ENCODE data around the gene NUSAP1. TPM values are rescaled to one million over a fixed set of nuclear protein-coding genes. Genes with fewer than 3 reads are reported as not detected.

Gene NUSAP1
- total RNA-seq, 3 donors from 2014 or later (not counting 1 experiment from before 2014, with no cell fraction given) = 5.6 to 9.4 (median 7.6) TPM

DNA sequence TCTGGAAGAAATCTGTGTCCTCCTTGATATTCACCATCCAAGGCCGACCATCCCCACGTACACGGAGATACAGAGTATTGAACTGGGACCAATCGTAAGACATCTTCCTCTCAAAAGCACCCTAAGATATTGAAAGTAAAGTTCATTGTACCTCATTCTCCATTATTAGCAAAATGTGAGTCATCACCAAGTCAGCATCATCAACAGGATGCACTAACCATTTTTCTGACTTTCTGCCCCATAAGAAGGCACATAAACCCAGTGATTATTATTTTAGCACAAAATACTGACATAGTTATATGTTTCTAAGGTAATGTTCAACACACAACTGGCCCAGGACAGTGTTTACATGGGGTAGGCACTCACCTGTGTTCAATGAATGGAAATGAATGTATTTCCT lies 62.2 kb downstream of the NUSAP1 start:
- DNase-seq = no peak
- no peak overlapping the region for H3K27ac Mint-ChIP-seq
- no peaks in the 10 kb centered on the region for H3K9me3 Mint-ChIP-seq
- Histone ChIP-seq H3K4me3 (ENCODE audit: low read length) (no peak overlapping the region), H3K9me3 (ENCODE audit: control insufficient read depth, insufficient read depth, low read length) (no peaks in the 10 kb centered on the region), H3K36me3 (ENCODE audit: control insufficient read depth, insufficient read depth, low read length) (peaks cover 17% of the 10 kb centered on the region), H3K27me3 (ENCODE audit: control insufficient read depth, insufficient read depth, low read length) (no peaks in the 10 kb centered on the region), H3K27ac (ENCODE audit: low read length) (no peak overlapping the region), H3K4me1 (ENCODE audit: control insufficient read depth, insufficient read depth, low read length) (peaks cover 3% of the 10 kb centered on the region)
- ATAC-seq = no peak
- no peak overlapping the region for H3K4me3 Mint-ChIP-seq
- intact Hi-C loops (cut with micrococcal nuclease) = no loop called here
- no peaks in the 10 kb centered on the region for H3K27me3 Mint-ChIP-seq (ENCODE audit: low read depth in 2 of 2)
- WGBS (ENCODE audit: insufficient coverage) = 94% methylated on average over 4 of the region's 4 CpGs
- TF ChIP-seq, protein P1, sequence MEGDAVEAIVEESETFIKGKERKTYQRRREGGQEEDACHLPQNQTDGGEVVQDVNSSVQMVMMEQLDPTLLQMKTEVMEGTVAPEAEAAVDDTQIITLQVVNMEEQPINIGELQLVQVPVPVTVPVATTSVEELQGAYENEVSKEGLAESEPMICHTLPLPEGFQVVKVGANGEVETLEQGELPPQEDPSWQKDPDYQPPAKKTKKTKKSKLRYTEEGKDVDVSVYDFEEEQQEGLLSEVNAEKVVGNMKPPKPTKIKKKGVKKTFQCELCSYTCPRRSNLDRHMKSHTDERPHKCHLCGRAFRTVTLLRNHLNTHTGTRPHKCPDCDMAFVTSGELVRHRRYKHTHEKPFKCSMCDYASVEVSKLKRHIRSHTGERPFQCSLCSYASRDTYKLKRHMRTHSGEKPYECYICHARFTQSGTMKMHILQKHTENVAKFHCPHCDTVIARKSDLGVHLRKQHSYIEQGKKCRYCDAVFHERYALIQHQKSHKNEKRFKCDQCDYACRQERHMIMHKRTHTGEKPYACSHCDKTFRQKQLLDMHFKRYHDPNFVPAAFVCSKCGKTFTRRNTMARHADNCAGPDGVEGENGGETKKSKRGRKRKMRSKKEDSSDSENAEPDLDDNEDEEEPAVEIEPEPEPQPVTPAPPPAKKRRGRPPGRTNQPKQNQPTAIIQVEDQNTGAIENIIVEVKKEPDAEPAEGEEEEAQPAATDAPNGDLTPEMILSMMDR (IDR thresholded peaks at IDR 0.05) = no peak
- H3K36me3 Mint-ChIP-seq = peaks cover 10% of the 10 kb centered on the region
- peaks cover 9 to 19% of the 10 kb centered on the region in 2 donors for H3K4me1 Mint-ChIP-seq

DNA sequence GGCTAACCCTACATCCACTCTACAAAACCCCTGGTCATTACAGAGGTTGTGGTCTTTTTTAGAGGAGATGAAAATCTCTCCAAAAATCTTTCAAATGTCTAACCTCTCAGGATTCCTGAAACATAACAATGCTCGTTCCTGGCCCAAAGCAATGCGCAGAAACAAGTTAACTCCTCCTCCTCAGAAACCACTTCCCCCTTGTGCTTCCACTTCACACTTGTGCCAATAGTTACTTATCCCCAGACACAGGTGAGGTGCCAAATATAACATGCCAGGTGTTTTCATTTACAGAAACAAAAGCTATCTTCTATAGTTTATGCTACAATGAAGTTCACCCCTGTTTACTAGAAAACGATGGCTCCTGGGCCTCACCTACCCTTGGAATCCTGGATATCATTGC lies 63.4 kb downstream of the NUSAP1 start:
- Histone ChIP-seq H3K36me3 (ENCODE audit: control insufficient read depth, insufficient read depth, low read length) (peaks cover 17% of the 10 kb centered on the region), H3K27ac (ENCODE audit: low read length) (no peak overlapping the region), H3K4me3 (ENCODE audit: low read length) (no peak overlapping the region), H3K9me3 (ENCODE audit: control insufficient read depth, insufficient read depth, low read length) (no peaks in the 10 kb centered on the region), H3K27me3 (ENCODE audit: control insufficient read depth, insufficient read depth, low read length) (no peaks in the 10 kb centered on the region), H3K4me1 (ENCODE audit: control insufficient read depth, insufficient read depth, low read length) (peaks cover 3% of the 10 kb centered on the region)
- H3K27me3 Mint-ChIP-seq (ENCODE audit: low read depth in 2 of 2) = no peaks in the 10 kb centered on the region
- intact Hi-C loops (cut with micrococcal nuclease) = no loop called here
- peaks cover 9 to 19% of the 10 kb centered on the region in 2 donors for H3K4me1 Mint-ChIP-seq
- WGBS (ENCODE audit: insufficient coverage) = 52% methylated on average over 3 of the region's 3 CpGs
- no peak overlapping the region for H3K4me3 Mint-ChIP-seq
- no peaks in the 10 kb centered on the region for H3K9me3 Mint-ChIP-seq
- H3K36me3 Mint-ChIP-seq = peaks cover 10% of the 10 kb centered on the region
- DNase-seq = no peak
- no peak overlapping the region for H3K27ac Mint-ChIP-seq
- TF ChIP-seq, protein P1 (IDR thresholded peaks at IDR 0.05) = no peak
- ATAC-seq = no peak

DNA sequence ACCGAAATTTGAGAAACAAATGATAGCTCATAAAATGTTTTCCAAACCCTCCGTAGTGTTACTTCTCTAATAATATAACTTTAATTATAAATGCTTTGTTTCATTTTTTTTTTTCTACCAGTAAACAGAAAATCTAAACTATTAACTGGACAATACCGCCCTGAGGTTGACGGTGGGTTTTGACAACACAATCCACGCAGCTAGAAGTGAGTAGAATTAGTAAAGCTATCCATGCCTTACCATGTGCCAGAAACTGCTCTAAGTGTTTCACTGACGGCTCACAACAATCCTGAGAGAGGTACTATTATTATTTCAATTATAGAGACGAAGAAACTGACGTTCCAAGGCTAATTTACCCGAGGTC lies 69.2 kb downstream of the NUSAP1 start:
- TF ChIP-seq, protein P1 (IDR thresholded peaks at IDR 0.05) = no peak
- Histone ChIP-seq H3K9me3 (ENCODE audit: control insufficient read depth, insufficient read depth, low read length) (no peaks in the 10 kb centered on the region), H3K36me3 (ENCODE audit: control insufficient read depth, insufficient read depth, low read length) (no peaks in the 10 kb centered on the region), H3K4me1 (ENCODE audit: control insufficient read depth, insufficient read depth, low read length) (peaks cover 16% of the 10 kb centered on the region), H3K4me3 (ENCODE audit: low read length) (peak overlapping the region; percentile 80), H3K27ac (ENCODE audit: low read length) (peak overlapping the region; percentile 75), H3K27me3 (ENCODE audit: control insufficient read depth, insufficient read depth, low read length) (no peaks in the 10 kb centered on the region)
- 2% methylated on average over 7 of the region's 9 CpGs for WGBS (ENCODE audit: insufficient coverage)
- peak overlapping the region; percentile 89 to 95 for H3K27ac Mint-ChIP-seq
- DNase-seq = no peak
- no peaks in the 10 kb centered on the region for H3K27me3 Mint-ChIP-seq (ENCODE audit: low read depth in 2 of 2)
- intact Hi-C loops (cut with micrococcal nuclease) = loop anchor here (1.0 kb wide), 2 partner anchors 15 to 70 kb away; partner anchors contain the start of genes NUSAP1, OIP5 and RTF1
- peak overlapping the region; percentile 94 for H3K4me3 Mint-ChIP-seq
- peaks cover under 1% of the 10 kb centered on the region for H3K36me3 Mint-ChIP-seq
- H3K4me1 Mint-ChIP-seq = peaks cover 10 to 15% of the 10 kb centered on the region in 2 donors
- H3K9me3 Mint-ChIP-seq = no peaks in the 10 kb centered on the region
- ATAC-seq = peak in 2 of 3 donors; percentile 21 to 39

- no peak overlapping the region for H3K4me3 Mint-ChIP-seq
- TF ChIP-seq, protein P1 (IDR thresholded peaks at IDR 0.05) = no peak
- DNase-seq (no peak), ATAC-seq (no peak)
- Histone ChIP-seq H3K36me3 (ENCODE audit: control insufficient read depth, insufficient read depth, low read length) (no peaks in the 10 kb centered on the region), H3K4me3 (ENCODE audit: low read length) (no peak overlapping the region), H3K4me1 (ENCODE audit: control insufficient read depth, insufficient read depth, low read length) (peaks cover 7% of the 10 kb centered on the region), H3K27ac (ENCODE audit: low read length) (no peak overlapping the region), H3K27me3 (ENCODE audit: control insufficient read depth, insufficient read depth, low read length) (no peaks in the 10 kb centered on the region), H3K9me3 (ENCODE audit: control insufficient read depth, insufficient read depth, low read length) (no peaks in the 10 kb centered on the region)
- H3K36me3 Mint-ChIP-seq = no peaks in the 10 kb centered on the region
- no peaks in the 10 kb centered on the region for H3K9me3 Mint-ChIP-seq
- no peak overlapping the region for H3K27ac Mint-ChIP-seq
- H3K4me1 Mint-ChIP-seq = peaks cover 9 to 10% of the 10 kb centered on the region in 2 donors
- peaks cover 0 to 2% of the 10 kb centered on the region in 2 donors for H3K27me3 Mint-ChIP-seq (ENCODE audit: low read depth in 2 of 2)
- intact Hi-C loops (cut with micrococcal nuclease) = no loop called here
- 89% methylated on average over 4 of the region's 5 CpGs for WGBS (ENCODE audit: insufficient coverage)
Observed at GRCh38 chr15:41407341-41407740, 74.7 kb downstream of the NUSAP1 start.
